GM19240 (cell line): ENCODE data around the gene SDSL.

ENCODE experiments used
- DNase-seq: peaks from one replicate; pipeline ENCODE4 v3.0.0; 2011; ENCODE audit warnings: low spot score; ENCODE audit not compliant: insufficient read length

SDSL gene

GRCh38 chr12:113420996-113421595 lies 1.1 kb upstream of the SDSL start:
- DNase-seq = no peak

GRCh38 chr12:113422886-113423669 lies 898 bp downstream of the SDSL start:
- DNase-seq = no peak

- DNase-seq = no peak
Measured at GRCh38 chr12:113424456-113424855, 2.3 kb downstream of the SDSL start.

GRCh38 chr12:113424915-113425823 lies 3.0 kb downstream of the SDSL start:
- DNase-seq = no peak

GRCh38 chr12:113425960-113426453 lies 3.8 kb downstream of the SDSL start:
- DNase-seq = no peak

GRCh38 chr12:113427882-113428281 lies 5.7 kb downstream of the SDSL start:
- DNase-seq = no peak

GRCh38 chr12:113428482-113428881 lies 6.3 kb downstream of the SDSL start:
- no peak for DNase-seq

GRCh38 chr12:113432986-113433385 lies 10.8 kb downstream of the SDSL start:
- DNase-seq = no peak

- no peak for DNase-seq
Measured at GRCh38 chr12:113435367-113435766, 13.2 kb downstream of the SDSL start.

GRCh38 chr12:113436586-113436985 lies 14.4 kb downstream of the SDSL start:
- DNase-seq = no peak

GRCh38 chr12:113436993-113437728 lies 15.0 kb downstream of the SDSL start:
- DNase-seq = no peak

GRCh38 chr12:113437729-113438100 lies 15.5 kb downstream of the SDSL start:
- no peak for DNase-seq

GRCh38 chr12:113438523-113439300 lies 16.5 kb downstream of the SDSL start:
- DNase-seq = no peak

- DNase-seq = no peak
Measured at GRCh38 chr12:113439301-113439597, 17.1 kb downstream of the SDSL start.

- no peak for DNase-seq
Measured at GRCh38 chr12:113439606-113440030, 17.4 kb downstream of the SDSL start.

- no peak for DNase-seq
Measured at GRCh38 chr12:113440336-113440735, 18.2 kb downstream of the SDSL start.

- DNase-seq = no peak
Measured at GRCh38 chr12:113440947-113441782, 19.0 kb downstream of the SDSL start.

GRCh38 chr12:113443030-113443539 lies 20.9 kb downstream of the SDSL start:
- DNase-seq = no peak

GRCh38 chr12:113445544-113446171 lies 23.5 kb downstream of the SDSL start:
- DNase-seq = no peak
